NCI-H446 treated with DMSO at 0.1 percent for 48 hours (cell line): Measurements from ENCODE around the gene PARVB.

Experiments
- DNase-seq: peaks from one replicate; lab custom pipeline; 2025; lab: John Stamatoyannopoulos, UW

PARVB gene

GRCh38 chr22:44185237-44186120, 161.4 kb downstream of the PARVB start:
- no peak for DNase-seq

DNA sequence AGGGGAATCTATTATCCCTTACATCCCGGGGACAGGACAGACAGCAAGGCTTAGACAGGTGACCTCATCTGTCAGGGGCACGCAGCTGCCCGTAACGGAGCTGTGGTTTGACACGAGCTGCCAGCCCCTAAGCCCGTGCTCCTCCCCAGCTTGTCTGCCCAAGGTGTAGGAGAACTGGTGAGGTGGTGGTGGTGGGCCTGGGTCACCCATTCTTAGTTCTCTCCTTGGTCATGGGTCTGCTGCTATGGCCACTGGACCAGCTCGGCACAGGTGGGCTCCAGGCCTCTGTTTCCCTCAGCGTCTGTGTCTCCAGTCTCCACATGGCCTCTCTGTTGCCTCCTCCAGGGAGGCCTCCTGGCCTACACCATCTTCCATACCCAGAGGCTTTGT, 162.0 kb downstream of the PARVB start:
- DNase-seq: no peak

GRCh38 chr22:44186737-44187136, 162.6 kb downstream of the PARVB start:
- no peak for DNase-seq

DNA sequence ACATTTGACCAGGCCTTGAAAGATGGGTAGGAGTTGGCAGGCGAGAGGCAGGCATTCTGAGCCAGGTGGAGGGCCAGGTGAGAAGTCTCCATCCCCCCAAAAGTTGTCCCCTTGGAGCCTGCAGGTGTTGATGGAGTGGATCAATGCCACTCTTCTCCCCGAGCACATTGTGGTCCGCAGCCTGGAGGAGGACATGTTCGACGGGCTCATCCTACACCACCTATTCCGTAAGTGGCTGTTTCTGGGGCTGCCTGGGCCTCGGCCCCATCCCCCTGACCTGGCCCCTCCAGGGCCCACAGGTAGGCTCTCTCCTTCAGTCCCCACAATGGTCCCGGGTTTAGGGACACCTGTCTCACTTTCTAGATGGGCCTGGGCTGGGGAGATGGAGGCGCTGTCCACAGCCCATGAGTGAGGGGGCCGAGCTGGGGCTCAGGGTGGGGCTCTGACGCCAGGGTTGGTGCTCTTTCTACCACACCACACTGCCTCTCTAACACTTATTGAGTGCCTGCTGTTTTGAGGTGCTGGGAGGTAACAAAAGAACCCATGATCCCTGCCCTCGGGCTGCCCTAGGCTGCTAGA, 163.6 kb downstream of the PARVB start:
- no peak for DNase-seq

DNA sequence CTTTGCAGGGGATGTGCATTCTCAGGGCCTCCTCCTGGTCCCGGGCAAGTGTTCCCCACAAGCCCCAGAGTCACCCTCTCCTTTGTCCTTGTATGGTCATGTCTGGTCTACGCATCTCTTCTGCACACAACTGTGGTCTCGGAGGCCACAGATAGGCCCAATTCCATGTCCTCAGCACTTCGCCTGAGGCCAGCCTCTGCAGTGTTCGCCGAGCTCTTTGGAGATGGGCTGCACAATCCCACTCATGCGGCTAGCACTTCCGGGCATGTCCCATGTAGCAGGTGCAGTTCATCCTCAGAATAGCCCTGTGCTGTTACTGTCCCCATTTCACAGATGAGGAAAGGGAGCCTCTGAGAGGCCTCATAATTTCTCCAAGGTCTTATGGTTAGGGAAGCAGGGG, 164.2 kb downstream of the PARVB start:
- no peak for DNase-seq

- DNase-seq: no peak
Observed at GRCh38 chr22:44188986-44189630, 165.0 kb downstream of the PARVB start.

- DNase-seq: no peak
Observed at GRCh38 chr22:44190381-44190976, 166.4 kb downstream of the PARVB start.

DNA sequence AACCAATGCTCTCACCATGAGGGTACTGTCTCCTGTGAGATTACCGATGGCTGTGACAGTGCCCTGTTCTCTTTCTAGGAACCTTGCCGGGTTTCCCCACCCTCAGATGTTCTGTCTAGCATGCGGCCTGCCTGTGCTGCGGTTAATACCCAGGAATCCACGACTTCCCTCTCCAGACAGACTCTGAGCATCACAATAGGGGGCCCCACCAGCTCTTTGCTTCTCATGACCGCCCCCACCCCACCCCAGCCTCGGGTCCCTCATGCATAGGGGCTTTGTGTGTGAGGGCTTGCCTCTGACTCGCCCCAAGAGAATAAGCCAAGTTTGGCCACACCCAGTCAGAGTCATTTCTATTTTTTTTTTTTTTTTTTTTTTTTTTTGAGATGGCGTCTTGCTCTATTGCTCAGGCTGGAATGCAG, 166.9 kb downstream of the PARVB start:
- no peak for DNase-seq

GRCh38 chr22:44192098-44192815, 168.2 kb downstream of the PARVB start:
- DNase-seq: no peak

- no peak for DNase-seq
Observed at GRCh38 chr22:44192816-44193534, 168.9 kb downstream of the PARVB start.

GRCh38 chr22:44193535-44193891, 169.4 kb downstream of the PARVB start:
- no peak for DNase-seq

DNA sequence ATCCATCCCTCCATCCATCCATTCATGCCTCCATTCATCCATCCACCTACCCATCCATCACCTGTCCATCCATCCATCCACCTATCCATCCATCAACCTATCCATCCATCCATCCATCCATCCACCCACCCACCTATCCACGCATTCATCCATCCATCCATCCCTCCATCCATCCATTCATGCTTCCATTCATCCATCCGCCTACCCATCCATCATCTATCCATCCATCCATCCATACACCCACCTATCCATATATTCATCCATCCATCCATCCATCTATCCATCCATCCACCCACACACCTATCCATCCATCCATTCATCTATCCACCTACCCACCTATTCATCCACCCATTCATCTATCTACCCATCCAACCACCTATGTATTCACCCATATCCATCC, 170.5 kb downstream of the PARVB start:
- DNase-seq: no peak

DNA sequence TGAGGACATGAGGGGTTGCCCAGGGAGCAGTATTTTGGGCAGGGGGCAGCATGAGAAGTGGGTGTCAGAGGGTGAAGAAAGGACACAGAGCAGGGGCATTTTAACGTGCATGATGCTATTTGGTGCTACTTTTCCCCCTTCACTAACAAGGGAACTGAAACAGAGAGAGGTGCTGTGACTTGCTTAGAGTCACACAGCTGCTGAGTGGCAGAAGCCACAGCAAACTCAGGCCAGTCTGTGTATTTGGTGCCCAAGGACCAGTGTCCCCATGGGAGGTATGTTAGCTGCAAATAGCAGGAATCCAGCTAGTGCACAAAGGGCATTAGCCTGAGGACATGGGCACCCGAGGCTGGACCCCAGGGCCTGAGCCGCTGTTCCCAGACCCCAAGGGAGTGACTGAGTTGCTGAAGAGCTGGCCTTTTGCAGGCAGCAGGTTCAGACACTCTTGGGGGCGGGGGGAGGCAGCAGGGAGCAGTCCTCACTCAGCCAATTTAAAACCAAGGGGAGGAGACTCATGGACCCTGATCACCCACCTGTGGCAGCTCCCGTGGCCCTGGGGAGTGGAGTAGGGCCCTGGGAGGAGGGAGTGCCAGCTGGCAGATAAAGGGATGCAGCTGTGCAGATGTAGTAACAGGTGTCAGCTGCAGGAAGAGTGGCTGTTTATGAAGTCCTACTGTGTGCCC, 171.2 kb downstream of the PARVB start:
- DNase-seq: no peak

DNA sequence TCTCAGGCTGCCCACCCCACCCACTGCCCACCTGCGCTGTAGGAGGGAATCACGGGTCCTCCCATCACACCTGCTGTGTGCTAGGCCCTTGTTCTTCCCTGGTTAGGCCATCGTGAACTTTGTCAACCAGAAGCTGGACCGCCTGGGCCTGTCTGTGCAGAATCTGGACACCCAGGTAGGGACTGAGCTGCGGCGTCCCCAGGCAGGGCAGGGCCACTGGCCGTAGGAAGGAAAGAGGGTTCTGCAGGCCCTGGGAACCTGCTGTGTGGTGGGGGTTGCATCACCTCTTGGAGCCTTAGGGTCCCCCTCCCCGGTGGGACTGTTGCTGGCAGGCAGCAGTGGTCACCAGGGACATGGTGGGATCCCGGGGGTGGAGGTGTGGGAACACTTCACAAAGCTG, 172.1 kb downstream of the PARVB start:
- DNase-seq: no peak

DNA sequence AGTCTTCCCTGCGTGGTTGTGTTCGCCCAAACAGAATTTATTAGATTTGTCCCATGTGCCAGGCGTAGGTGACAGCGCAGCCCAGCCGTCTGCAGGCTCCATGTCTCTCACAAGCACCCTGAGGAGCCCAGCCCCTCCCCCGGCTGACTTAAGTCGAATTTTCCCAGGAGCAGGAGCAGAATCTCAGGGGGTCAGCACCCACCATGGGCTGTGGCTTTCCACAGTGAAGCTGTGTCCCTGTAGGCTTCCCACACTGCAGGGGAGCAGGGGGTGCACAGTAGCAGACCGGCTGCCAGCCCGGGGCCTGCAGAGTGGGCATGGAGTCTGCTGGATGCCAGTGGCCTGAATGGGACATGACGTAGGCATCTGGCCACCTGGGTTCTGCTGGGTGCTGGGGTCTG, 172.6 kb downstream of the PARVB start:
- DNase-seq: no peak

- DNase-seq: no peak
Observed at GRCh38 chr22:44197271-44197670, 173.2 kb downstream of the PARVB start.

DNA sequence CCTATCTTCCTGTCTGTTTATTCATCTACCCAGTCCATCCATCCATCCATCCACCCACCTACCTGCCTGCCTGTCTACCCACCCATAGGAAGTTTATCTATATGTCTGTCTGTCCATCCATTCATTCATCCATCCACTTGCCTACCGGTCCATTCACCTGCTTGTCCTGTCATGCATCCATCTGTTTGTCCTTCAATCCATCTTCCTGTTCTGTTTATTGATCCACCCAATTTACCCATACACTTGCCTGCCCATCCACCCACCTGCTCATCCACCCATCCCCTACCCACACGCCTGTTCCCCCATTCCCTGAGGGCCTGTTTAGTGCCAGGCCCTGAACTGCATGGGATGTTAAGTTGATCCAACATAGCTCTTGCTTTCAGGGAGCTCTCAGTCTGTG, 175.1 kb downstream of the PARVB start:
- no peak for DNase-seq

DNA sequence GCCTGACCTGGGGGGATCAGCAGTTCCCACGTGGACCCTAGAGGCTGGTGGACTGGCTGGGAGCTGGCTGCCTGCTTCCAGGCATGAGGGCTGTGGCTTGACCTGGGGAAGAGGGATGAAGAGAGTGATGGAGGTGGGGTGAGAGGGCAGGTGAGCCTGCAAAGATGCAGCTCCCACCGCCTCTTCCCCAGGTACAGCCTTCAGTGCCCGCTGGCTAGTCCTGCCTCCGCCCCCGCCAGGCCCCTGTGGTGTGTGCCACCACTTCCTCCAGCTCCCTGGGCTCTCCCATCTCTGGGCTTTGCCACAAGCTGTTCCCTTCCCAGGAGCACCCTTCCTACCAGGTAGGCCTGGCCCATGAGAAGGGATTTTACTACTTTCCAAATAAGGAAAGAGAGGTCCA, 175.8 kb downstream of the PARVB start:
- DNase-seq: no peak

- DNase-seq: no peak
Observed at GRCh38 chr22:44200451-44200850, 176.3 kb downstream of the PARVB start.

DNA sequence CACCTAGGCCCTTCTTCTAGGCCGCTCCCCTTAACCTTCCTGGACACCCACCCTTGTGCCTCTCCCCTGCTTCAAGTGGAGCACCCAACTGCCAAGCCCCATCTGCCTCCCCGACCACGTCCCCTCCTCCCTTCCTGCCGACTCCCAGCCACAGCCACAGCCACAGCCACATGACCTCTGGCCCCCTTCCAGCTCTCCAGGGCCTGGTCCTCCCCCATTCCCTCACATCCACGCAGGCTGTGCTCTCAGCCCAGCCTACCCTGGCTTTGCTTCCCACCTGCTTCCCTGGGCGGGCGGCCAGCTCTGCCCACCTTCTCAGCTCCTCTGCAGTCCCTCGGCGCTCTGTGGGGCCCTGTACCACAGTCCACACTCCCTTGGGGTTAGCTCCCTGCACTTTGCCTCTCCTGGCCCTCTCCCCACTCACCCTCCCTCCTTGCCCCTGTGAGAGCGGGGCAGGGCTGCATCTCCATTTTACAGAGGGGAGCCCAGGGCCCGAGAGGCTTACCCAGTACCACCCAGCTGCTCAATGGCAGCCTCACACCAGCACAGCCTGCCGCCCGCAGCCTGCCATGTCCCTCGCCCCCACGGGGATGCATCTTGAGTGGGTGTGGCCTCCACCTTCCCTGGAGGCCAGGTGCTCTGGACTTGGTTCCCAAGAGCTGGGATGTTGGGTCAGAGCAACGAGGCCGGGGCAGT, 176.9 kb downstream of the PARVB start:
- DNase-seq: no peak
